IMR-90 (cell line): ENCODE results near the gene RCN1. TPM values are rescaled to one million over a fixed set of nuclear protein-coding genes. Genes with fewer than 3 reads are reported as not detected.

Experiments used
- ATAC-seq: fragments of 200-7000 bp; cut with Tn5 transposase; 2 replicates; pipeline ENCODE4 v1.9.1; 2020; ENCODE audit warnings: low read depth, mild to moderate bottlenecking, moderate library complexity
- BruUV-seq: library from RNA; stranded (reverse); fragments of 400-500 nt; replicated peaks from 2 replicates; lab custom pipeline; 2021; lab: Mats Ljungman, UMichigan
- CTCF ChIA-PET: fragments of 300-600 bp; formaldehyde crosslinking; extraction: SDS; loops from one replicate; lab custom pipeline; 2021; ENCODE audit warnings: antibody characterized with exemption; lab: Yijun Ruan, JAX
- POLR2A ChIA-PET: fragments of 300-600 bp; sonication (Branson Sonifier 250); formaldehyde crosslinking; loops from one replicate; lab custom pipeline; 2022; ENCODE audit warnings: antibody characterized with exemption; ENCODE audit not compliant: unreplicated experiment; lab: Charles Lee
- DNase-seq: peaks from one replicate; pipeline ENCODE4 v3.0.0; 2013
- H2AFZ ChIP-seq: replicated peaks from 2 replicates; pipeline ENCODE3; 2013; ENCODE audit warnings: low read length, mild to moderate bottlenecking; ENCODE audit not compliant: poor library complexity
- H2AK5ac ChIP-seq: 2 replicates; pipeline ENCODE4 v1.6.1; 2013; ENCODE audit warnings: low read depth, low read length, inconsistent platforms
- H2AK9ac ChIP-seq: replicated peaks from 2 replicates; pipeline ENCODE3; 2013; ENCODE audit warnings: mild to moderate bottlenecking, low read depth, low read length, moderate library complexity; ENCODE audit not compliant: poor library complexity
- H2BK120ac ChIP-seq: 2 replicates; pipeline ENCODE4 v1.6.1; 2013; ENCODE audit warnings: low read depth, low read length, inconsistent platforms
- H2BK15ac ChIP-seq: 3 replicates; pipeline ENCODE4 v1.6.1; 2013; ENCODE audit warnings: low read depth, low read length, inconsistent platforms
- H2BK20ac ChIP-seq: 2 replicates; pipeline ENCODE4 v1.6.1; 2013; ENCODE audit warnings: low read depth, mild to moderate bottlenecking, inconsistent platforms, low read length, moderate library complexity
- H2BK5ac ChIP-seq: 2 replicates; pipeline ENCODE4 v1.6.1; 2013; ENCODE audit warnings: mild to moderate bottlenecking, low read depth, low read length, inconsistent platforms; ENCODE audit not compliant: poor library complexity, severe bottlenecking
- H3K14ac ChIP-seq: replicated peaks from 2 replicates; pipeline ENCODE4 v1.6.1; 2013; ENCODE audit warnings: low read depth, low read length, inconsistent platforms
- H3K18ac ChIP-seq: 2 replicates; pipeline ENCODE4 v1.6.1; 2013; ENCODE audit warnings: low read depth, low read length, control low read depth
- H3K23ac ChIP-seq: 2 replicates; pipeline ENCODE4 v1.6.1; 2013; ENCODE audit warnings: low read depth, low read length, inconsistent platforms
- H3K27ac ChIP-seq: 2 replicates; pipeline ENCODE4 v1.5.1; 2013; ENCODE audit warnings: mild to moderate bottlenecking, control low read depth, low read length; ENCODE audit not compliant: insufficient read depth
- H3K27me3 ChIP-seq: 2 replicates; pipeline ENCODE4 v1.6.1; 2013; ENCODE audit warnings: low read length; ENCODE audit not compliant: control insufficient read depth, insufficient read depth
- H3K36me3 ChIP-seq: 2 replicates; pipeline ENCODE4 v1.6.1; 2013; ENCODE audit warnings: low read length, mixed read lengths; ENCODE audit not compliant: control insufficient read depth, insufficient read depth
- H3K4ac ChIP-seq: 2 replicates; pipeline ENCODE4 v1.6.1; 2013; ENCODE audit warnings: low read depth, low read length, inconsistent platforms
- H3K4me1 ChIP-seq: 2 replicates; pipeline ENCODE4 v1.6.1; 2013; ENCODE audit warnings: low read length, mixed read lengths; ENCODE audit not compliant: control insufficient read depth, insufficient read depth
- H3K4me2 ChIP-seq: 2 replicates; pipeline ENCODE4 v1.6.1; 2013; ENCODE audit warnings: low read depth, mild to moderate bottlenecking, control low read depth, low read length, moderate library complexity
- H3K4me3 ChIP-seq: 2 replicates; pipeline ENCODE4 v1.5.1; 2013; ENCODE audit warnings: low read depth, mild to moderate bottlenecking, control low read depth, low read length, moderate library complexity; ENCODE audit not compliant: insufficient read depth
- H3K56ac ChIP-seq: 2 replicates; pipeline ENCODE4 v1.6.1; 2013; ENCODE audit warnings: low read length, inconsistent platforms; ENCODE audit not compliant: insufficient read depth; ENCODE audit errors: extremely low read depth
- H3K79me1 ChIP-seq, 2 experiments: 2 replicates each; pipeline ENCODE4 v1.6.1; 2013; ENCODE audit warnings: low read length in 2 of 2, inconsistent platforms in 1 of 2, low read depth in 1 of 2
- H3K9ac ChIP-seq: 2 replicates; pipeline ENCODE4 v1.6.1; 2013; ENCODE audit warnings: low read depth, low read length, control low read depth
- H3K9me1 ChIP-seq: 2 replicates; pipeline ENCODE4 v1.6.1; 2013; ENCODE audit warnings: low read length, inconsistent platforms; ENCODE audit not compliant: insufficient read depth
- H3K9me3 ChIP-seq: 2 replicates; pipeline ENCODE4 v1.6.1; 2013; ENCODE audit warnings: low read length; ENCODE audit not compliant: control insufficient read depth, insufficient read depth
- H4K20me1 ChIP-seq: 2 replicates; pipeline ENCODE4 v1.6.1; 2013; ENCODE audit warnings: low read length, inconsistent platforms; ENCODE audit not compliant: insufficient read depth
- H4K5ac ChIP-seq: 2 replicates; pipeline ENCODE4 v1.6.1; 2013; ENCODE audit warnings: mild to moderate bottlenecking, low read depth, low read length, control low read depth
- H4K8ac ChIP-seq, 2 experiments: 2 replicates each; pipeline ENCODE4 v1.6.1; 2013; ENCODE audit warnings: low read depth in 2 of 2, low read length in 2 of 2, control low read depth in 1 of 2, inconsistent platforms in 1 of 2
- H4K91ac ChIP-seq: 2 replicates; pipeline ENCODE4 v1.6.1; 2013; ENCODE audit warnings: low read depth, low read length, inconsistent platforms; ENCODE audit not compliant: insufficient read depth
- BHLHE40 ChIP-seq: fragments of 150-350 bp; IDR thresholded peaks from 2 replicates; pipeline ENCODE4 v1.6.1; 2016; ENCODE audit warnings: mild to moderate bottlenecking, low read depth, low read length
- CEBPB ChIP-seq: IDR thresholded peaks from 2 replicates; pipeline ENCODE4 v1.6.1; 2012; ENCODE audit warnings: low read depth, low read length, improper control_type of control experiment
- CHD1 ChIP-seq: IDR thresholded peaks from 2 replicates; pipeline ENCODE4 v1.6.1; 2012; ENCODE audit warnings: low read depth, low read length, improper control_type of control experiment
- CTCF ChIP-seq: conservative IDR thresholded peaks from 2 replicates; pipeline ENCODE4 v1.5.1; 2012; ENCODE audit warnings: mild to moderate bottlenecking, low read depth, low read length, improper control_type of control experiment
- FOS ChIP-seq: fragments of 150-350 bp; IDR thresholded peaks from 2 replicates; pipeline ENCODE4 v1.6.1; 2016; ENCODE audit warnings: low read depth, low read length
- MAFK ChIP-seq: IDR thresholded peaks from 2 replicates; pipeline ENCODE4 v1.6.1; 2012; ENCODE audit warnings: low read depth, low read length, improper control_type of control experiment
- MAZ ChIP-seq: IDR thresholded peaks from 2 replicates; pipeline ENCODE4 v1.6.1; 2012; ENCODE audit warnings: low read depth, mild to moderate bottlenecking, low read length, improper control_type of control experiment, moderate library complexity, borderline replicate concordance
- MXI1 ChIP-seq: IDR thresholded peaks from 2 replicates; pipeline ENCODE4 v1.6.1; 2012; ENCODE audit warnings: low read depth, mild to moderate bottlenecking, low read length, moderate library complexity, borderline replicate concordance
- NFE2L2 ChIP-seq: fragments of 150-350 bp; IDR thresholded peaks from 2 replicates; pipeline ENCODE4 v1.6.1; 2016; ENCODE audit warnings: low read depth, mild to moderate bottlenecking, low read length
- POLR2A ChIP-seq: IDR thresholded peaks from 2 replicates; pipeline ENCODE4 v1.6.1; 2012; ENCODE audit warnings: mild to moderate bottlenecking, low read depth, low read length
- RAD21 ChIP-seq: IDR thresholded peaks from 2 replicates; pipeline ENCODE4 v1.6.1; 2012; ENCODE audit warnings: low read length, improper control_type of control experiment
- RCOR1 ChIP-seq: IDR thresholded peaks from 2 replicates; pipeline ENCODE4 v1.6.1; 2012; ENCODE audit warnings: mild to moderate bottlenecking, low read length, improper control_type of control experiment; ENCODE audit not compliant: insufficient replicate concordance
- RFX5 ChIP-seq: IDR thresholded peaks from 2 replicates; pipeline ENCODE4 v1.8.0; 2012; ENCODE audit warnings: low read depth, mild to moderate bottlenecking, low read length, moderate library complexity
- SMC3 ChIP-seq: fragments of 150-350 bp; IDR thresholded peaks from 2 replicates; pipeline ENCODE4 v1.6.1; 2016; ENCODE audit warnings: low read depth, mild to moderate bottlenecking, antibody characterized with exemption, low read length, moderate library complexity
- USF2 ChIP-seq: fragments of 150-350 bp; IDR thresholded peaks from 2 replicates; pipeline ENCODE4 v1.6.1; 2017; ENCODE audit warnings: mild to moderate bottlenecking, antibody characterized with exemption, low read length, low read depth
- WGBS, 2 experiments: methylation state at CpG; one replicate each; pipeline versions ENCODE4 v1.1.5 to v1.1.7; 2013; ENCODE audit warnings: missing lambda C conversion rate in 2 of 2; ENCODE audit not compliant: insufficient read length in 1 of 2; ENCODE audit errors: extremely low coverage in 2 of 2; 5-methylcytosine and 5-hydroxymethylcytosine counted together
- dilution Hi-C: fragments of 300-500 bp; cut with HindIII; formaldehyde crosslinking; loops from one replicate; pipeline ENCODE4 v1.14.3; 2018; ENCODE audit warnings: low sequenced_read_pairs; ENCODE audit not compliant: unreplicated experiment
- in situ Hi-C: fragments of 300-500 bp; cut with MboI; formaldehyde crosslinking; loops from 3 replicates; pipeline ENCODE4 v1.14.3; 2019; ENCODE audit warnings: low sequenced_read_pairs, inconsistent platforms, mixed read lengths
- intact Hi-C: fragments of 100-400 bp; cut with micrococcal nuclease; formaldehyde crosslinking; loops from 2 replicates; pipeline ENCODE4 v1.10.0; 2022
- polyA plus RNA-seq, 3 experiments: library from polyadenylated mRNA; depleted of rRNA; stranded (reverse); fragments of >200 nt; gene quantifications; 2 replicates each; pipeline ENCODE4 v1.2.3, GENCODE V29; 2012; ENCODE audit warnings: low replicate concordance in 1 of 3
- total RNA-seq: library from RNA; depleted of rRNA; stranded (reverse); fragments of >200 nt; gene quantifications from 2 replicates; pipeline ENCODE4 v1.2.3, GENCODE V29; 2012
- TF ChIP-seq, protein P1 (sequence below): fragments of 150-350 bp; IDR thresholded peaks from 2 replicates; pipeline ENCODE4 v1.6.1; 2016; ENCODE audit warnings: low read depth, mild to moderate bottlenecking, low read length, moderate library complexity, borderline replicate concordance

RCN1 gene
- total and polyA plus RNA-seq, 2 of the 4 experiments (the other 2 are of a cell fraction) = 129 to 193 TPM

DNA sequence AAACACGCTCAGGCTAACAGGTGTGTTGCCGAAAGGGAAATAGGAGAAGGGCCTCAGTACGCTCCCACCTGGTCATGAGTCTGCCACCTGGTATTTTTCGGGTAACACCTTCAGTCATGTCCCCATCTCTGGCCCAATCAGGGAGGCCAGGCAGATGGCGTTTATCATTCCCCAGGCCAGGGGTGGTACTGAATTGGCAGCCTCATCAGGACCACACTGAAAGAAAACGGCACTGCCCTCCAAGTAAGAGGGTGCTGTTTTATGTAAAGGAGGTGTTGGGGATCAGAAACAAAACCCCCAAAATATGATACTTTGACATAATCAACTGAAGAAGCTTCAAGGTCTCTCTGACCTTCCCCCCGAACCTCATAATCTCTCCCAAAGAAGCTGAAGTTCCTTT is 58.9 kb downstream of the RCN1 start:
- Histone ChIP-seq H4K20me1 (no peaks in the 10 kb centered on the region), H3K14ac (no peak overlapping the region), H2BK120ac (no peak overlapping the region), H3K79me1 (no peaks in the 10 kb centered on the region), H2BK15ac (no peak overlapping the region), H3K9me1 (no peaks in the 10 kb centered on the region), H4K5ac (no peak overlapping the region), H3K23ac (no peak overlapping the region), H3K9me3 (no peaks in the 10 kb centered on the region), H3K56ac (no peak overlapping the region), H3K4me3 (no peak overlapping the region), H3K9ac (no peak overlapping the region), H3K4me1 (no peaks in the 10 kb centered on the region; the same call in 1 of the 2 replicates), H3K27ac (no peak overlapping the region), H2BK20ac (no peak overlapping the region), H3K18ac (no peak overlapping the region), H3K4ac (no peak overlapping the region), H3K4me2 (no peak overlapping the region), H4K91ac (no peak overlapping the region), H2AK9ac (no peak overlapping the region), H2AK5ac (no peak overlapping the region), H3K27me3 (peaks cover 24% of the 10 kb centered on the region), H2AFZ (no peak overlapping the region), H2BK5ac (no peak overlapping the region), H4K8ac (no peak overlapping the region), H3K36me3 (no peaks in the 10 kb centered on the region)
- TF ChIP-seq, protein P1, sequence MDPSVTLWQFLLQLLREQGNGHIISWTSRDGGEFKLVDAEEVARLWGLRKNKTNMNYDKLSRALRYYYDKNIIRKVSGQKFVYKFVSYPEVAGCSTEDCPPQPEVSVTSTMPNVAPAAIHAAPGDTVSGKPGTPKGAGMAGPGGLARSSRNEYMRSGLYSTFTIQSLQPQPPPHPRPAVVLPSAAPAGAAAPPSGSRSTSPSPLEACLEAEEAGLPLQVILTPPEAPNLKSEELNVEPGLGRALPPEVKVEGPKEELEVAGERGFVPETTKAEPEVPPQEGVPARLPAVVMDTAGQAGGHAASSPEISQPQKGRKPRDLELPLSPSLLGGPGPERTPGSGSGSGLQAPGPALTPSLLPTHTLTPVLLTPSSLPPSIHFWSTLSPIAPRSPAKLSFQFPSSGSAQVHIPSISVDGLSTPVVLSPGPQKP = no peak
- no peak for TF ChIP-seq CHD1
- no peak for TF ChIP-seq MAZ
- TF ChIP-seq FOS = no peak
- TF ChIP-seq POLR2A = no peak
- TF ChIP-seq SMC3 = no peak
- TF ChIP-seq NFE2L2 = no peak
- no peak for TF ChIP-seq CTCF
- TF ChIP-seq RAD21 = no peak
- no peak for TF ChIP-seq RFX5
- TF ChIP-seq CEBPB = no peak
- no peak for TF ChIP-seq RCOR1
- no peak for TF ChIP-seq MAFK
- no peak for TF ChIP-seq MXI1
- no peak for TF ChIP-seq USF2
- TF ChIP-seq BHLHE40 = no peak
- intact Hi-C loops (no loop called here), dilution Hi-C loops (loop anchor here (25.0 kb wide), 1 partner anchor 87 kb away; no protein-coding TSS in a partner anchor), in situ Hi-C loops (loop anchor here (25.0 kb wide), 1 partner anchor 912 kb away; no protein-coding TSS in a partner anchor)
- POLR2A ChIA-PET = no interaction called here
- DNase-seq (no peak), ATAC-seq (no peak)
- WGBS, 2 experiments = 60% methylated on average over 1 of the region's 7 CpGs; no CpG with 5 or more reads in 1 of the 2 experiments
- CTCF ChIA-PET = no interaction called here
- BruUV-seq = no TSS peak
